ENCODE measurements around the gene GIPC1. TPM values are rescaled to one million over a fixed set of nuclear protein-coding genes. Genes with fewer than 3 reads are reported as not detected.

The GIPC1 gene
- total RNA-seq, 8 experiments from 2014 or later, result 28.7 to 92.0 (median 49.2) TPM

- Histone ChIP-seq H3K4me3 (no peak overlapping the region), H3K4me1 (replicated peaks in 1 of 2) (peaks cover 0 to 7% of the 10 kb centered on the region in 2 donors), H3K27ac (no peak overlapping the region)
- in situ Hi-C loops (cut with MboI; ENCODE audit: low pct_unique_long_range_greater_than_20kb in 2 of 9, low sequenced_read_pairs in 9 of 9, unreplicated experiment in 9 of 9), result no loop called here
- 84 to 100% (median 100%) methylated on average over 1 to 5 of the region's 14 CpGs; no CpG with 5 or more reads in 5 of the 10 experiments for WGBS, 10 experiments
- peak in 2 of 8 experiments; percentile 12 to 30 for ATAC-seq (replicated peaks in 6 of 8)
Measured at GRCh38 chr19:14443632-14444216, 52.2 kb downstream of the GIPC1 start.

GRCh38 chr19:14442891-14443631 lies 52.9 kb downstream of the GIPC1 start:
- in situ Hi-C loops (cut with MboI; ENCODE audit: low pct_unique_long_range_greater_than_20kb in 2 of 9, low sequenced_read_pairs in 9 of 9, unreplicated experiment in 9 of 9), result no loop called here
- peak in 1 of 8 experiments; percentile 7 for ATAC-seq (replicated peaks in 6 of 8)
- 85 to 100% (median 96%) methylated on average over 2 to 4 of the region's 16 CpGs; no CpG with 5 or more reads in 5 of the 10 experiments for WGBS, 10 experiments
- Histone ChIP-seq H3K4me1 (replicated peaks in 1 of 2) (peaks cover 0 to 7% of the 10 kb centered on the region in 2 donors), H3K4me3 (no peak overlapping the region), H3K27ac (no peak overlapping the region)

- Histone ChIP-seq H3K4me3 (no peak overlapping the region), H3K27ac (no peak overlapping the region), H3K4me1 (replicated peaks in 1 of 2) (peaks cover 0 to 7% of the 10 kb centered on the region in 2 donors)
- in situ Hi-C loops (cut with MboI; ENCODE audit: low pct_unique_long_range_greater_than_20kb in 2 of 9, low sequenced_read_pairs in 9 of 9, unreplicated experiment in 9 of 9), result no loop called here
- ATAC-seq (replicated peaks in 6 of 8), result peak in 4 of 8 experiments; percentile 11 to 57 (median 32)
- WGBS, 10 experiments, result 73 to 100% (median 95%) methylated on average over 2 to 5 of the region's 34 CpGs; no CpG with 5 or more reads in 4 of the 10 experiments
Measured at GRCh38 chr19:14441041-14441938, 54.6 kb downstream of the GIPC1 start.

GRCh38 chr19:14440049-14440448 lies 55.9 kb downstream of the GIPC1 start:
- peaks cover 0 to 7% of the 10 kb centered on the region in 2 donors for H3K4me1 ChIP-seq (replicated peaks in 1 of 2)
- H3K4me3 ChIP-seq, result no peak overlapping the region
- WGBS, 10 experiments, result 20 to 40% methylated on average over 1 of the region's 9 CpGs; no CpG with 5 or more reads in 8 of the 10 experiments
- H3K27ac ChIP-seq, result no peak overlapping the region
- in situ Hi-C loops (cut with MboI; ENCODE audit: low pct_unique_long_range_greater_than_20kb in 2 of 9, low sequenced_read_pairs in 9 of 9, unreplicated experiment in 9 of 9), result no loop called here
- peak in 3 of 8 experiments; percentile 19 to 20 (median 20) for ATAC-seq (replicated peaks in 6 of 8)

GRCh38 chr19:14439014-14439413 lies 56.9 kb downstream of the GIPC1 start:
- in situ Hi-C loops (cut with MboI; ENCODE audit: low pct_unique_long_range_greater_than_20kb in 2 of 9, low sequenced_read_pairs in 9 of 9, unreplicated experiment in 9 of 9), result no loop called here
- 83 to 100% (median 95%) methylated on average over 1 to 7 of the region's 9 CpGs; no CpG with 5 or more reads in 7 of the 10 experiments for WGBS, 10 experiments
- no peak for ATAC-seq (replicated peaks in 6 of 8)
- no peak overlapping the region for H3K4me3 ChIP-seq
- H3K27ac ChIP-seq, result no peak overlapping the region
- H3K4me1 ChIP-seq (replicated peaks in 1 of 2), result peaks cover 9 to 18% of the 10 kb centered on the region in 2 donors

DNA sequence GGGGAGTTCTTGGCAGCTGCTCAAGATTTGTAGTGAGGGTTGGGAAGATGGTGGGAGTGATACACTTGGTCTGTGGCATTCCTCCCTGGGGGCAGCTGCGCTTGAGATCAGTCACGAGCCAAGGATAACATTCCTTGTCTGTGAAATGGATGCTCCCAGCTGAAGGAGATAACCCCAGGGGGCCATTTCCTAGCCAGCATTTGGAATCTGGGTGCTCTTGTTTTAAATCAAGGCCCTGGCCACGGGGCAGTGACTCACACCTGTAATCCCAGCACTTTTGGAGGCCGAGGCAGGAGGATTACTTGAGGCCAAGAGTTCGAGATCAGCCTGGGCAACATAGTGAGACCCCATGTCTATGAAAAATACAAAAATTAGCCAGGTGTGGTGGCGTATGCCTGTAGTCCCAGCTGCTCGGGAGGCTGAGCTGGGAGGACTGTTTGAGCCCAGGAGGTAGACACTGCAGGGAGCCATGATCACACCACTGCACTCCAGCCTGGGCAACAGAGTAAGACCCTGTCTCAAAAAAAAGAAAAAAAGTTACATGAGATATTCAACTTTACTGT lies 58.3 kb downstream of the GIPC1 start:
- no peak overlapping the region for H3K27ac ChIP-seq
- 90 to 100% (median 100%) methylated on average over 1 to 3 of the region's 7 CpGs; no CpG with 5 or more reads in 3 of the 10 experiments for WGBS, 10 experiments
- in situ Hi-C loops (cut with MboI; ENCODE audit: low pct_unique_long_range_greater_than_20kb in 2 of 9, low sequenced_read_pairs in 9 of 9, unreplicated experiment in 9 of 9), result no loop called here
- ATAC-seq (replicated peaks in 6 of 8), result no peak
- H3K4me1 ChIP-seq (replicated peaks in 1 of 2), result peaks cover 13 to 18% of the 10 kb centered on the region in 2 donors
- H3K4me3 ChIP-seq, result no peak overlapping the region

DNA sequence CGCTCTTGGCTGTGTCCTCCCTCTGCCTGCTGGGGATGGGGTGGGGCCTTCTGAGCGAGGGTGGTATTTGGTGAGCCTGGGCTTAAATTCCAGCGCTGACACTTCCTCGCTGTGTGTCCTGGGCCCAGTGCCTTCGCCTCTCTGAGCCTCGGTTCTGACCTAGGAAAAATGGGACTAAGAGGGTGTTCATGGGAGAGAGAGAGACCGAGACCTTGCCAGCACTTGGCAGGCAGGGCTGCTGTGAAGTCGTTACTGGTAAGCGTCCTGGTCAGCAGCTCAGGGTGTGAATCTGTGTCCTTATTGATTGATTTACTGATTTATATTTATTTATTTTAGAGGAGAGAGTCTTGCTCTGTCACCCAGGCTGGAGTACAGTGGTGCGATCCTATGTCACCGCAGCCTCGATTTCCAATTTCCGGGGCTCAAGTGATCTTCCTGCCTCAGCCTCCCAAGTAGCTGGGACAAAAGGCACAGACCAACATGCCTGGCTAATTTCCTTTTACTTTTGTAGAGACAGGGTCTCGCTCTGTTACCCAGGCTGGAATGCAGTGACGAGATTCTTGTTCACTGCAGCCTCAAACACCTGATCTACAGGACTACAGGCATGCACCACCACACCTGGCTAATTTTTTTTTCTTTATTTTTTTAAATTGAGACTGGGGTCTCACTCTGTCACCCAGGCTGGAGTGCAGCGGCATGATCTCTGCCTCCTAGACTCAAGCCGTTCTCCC lies 60.4 kb downstream of the GIPC1 start:
- WGBS, 10 experiments, result 38 to 100% (median 90%) methylated on average over 2 to 11 of the region's 17 CpGs; no CpG with 5 or more reads in 1 of the 10 experiments
- peak overlapping the region in 1 of 2 donors; percentile 13 for H3K27ac ChIP-seq

DNA sequence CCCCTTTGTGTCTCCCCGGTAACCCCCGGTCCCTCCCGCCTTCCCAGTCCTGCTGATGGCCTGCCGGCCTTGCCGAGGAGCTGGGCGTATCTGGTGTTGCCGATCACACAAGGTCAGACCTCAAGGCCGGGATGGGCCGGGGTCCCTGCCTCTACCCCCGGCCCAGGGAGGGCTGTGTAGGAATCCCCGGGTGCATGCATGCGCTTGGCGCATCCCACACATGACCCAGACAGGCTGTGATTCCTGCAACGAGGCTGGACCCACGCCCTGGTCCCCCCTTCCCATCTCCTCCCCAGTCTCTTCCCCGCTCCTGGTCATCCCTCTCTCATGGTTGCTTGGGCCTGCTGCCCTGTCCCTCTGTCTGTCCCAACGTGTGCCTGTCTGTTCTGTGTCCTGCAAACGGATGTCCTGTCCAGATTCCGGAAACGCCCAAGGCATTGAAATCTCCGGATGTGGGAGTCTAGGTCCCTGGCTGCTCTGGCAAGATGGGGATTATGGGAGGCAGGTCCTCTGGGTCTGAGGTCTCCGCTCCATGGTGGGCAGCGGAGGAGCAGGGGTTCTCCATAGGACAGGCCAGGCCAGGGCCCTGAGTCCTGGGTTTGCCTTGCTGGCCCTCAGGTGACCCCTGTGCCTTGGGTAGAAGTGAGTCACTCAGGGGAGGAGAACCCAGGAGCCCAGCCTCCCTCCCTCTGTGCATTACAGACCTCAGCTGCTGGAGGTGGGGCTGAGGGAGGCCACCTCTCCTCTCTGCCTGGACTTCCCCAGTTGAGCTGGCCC lies 61.2 kb downstream of the GIPC1 start:
- Histone ChIP-seq H3K4me3 (peak overlapping the region in 4 of 5 donors; percentile 60 to 92 (median 74)), H3K4me1 (replicated peaks in 1 of 2) (peaks cover 15% of the 10 kb centered on the region in 2 donors), H3K27ac (peak overlapping the region; percentile 12 to 13)
- in situ Hi-C loops (cut with MboI; ENCODE audit: low pct_unique_long_range_greater_than_20kb in 2 of 9, low sequenced_read_pairs in 9 of 9, unreplicated experiment in 9 of 9), result no loop called here
- peak in 7 of 8 experiments; percentile 9 to 91 (median 40) for ATAC-seq (replicated peaks in 6 of 8)
- WGBS, 10 experiments, result 0 to 30% methylated on average over 1 to 2 of the region's 23 CpGs; no CpG with 5 or more reads in 8 of the 10 experiments

More for the DNA sequence above, 60.4 kb downstream of the GIPC1 start:
- H3K4me3 ChIP-seq, result no peak overlapping the region
- ATAC-seq (replicated peaks in 6 of 8), result no peak
- in situ Hi-C loops (cut with MboI; ENCODE audit: low pct_unique_long_range_greater_than_20kb in 2 of 9, low sequenced_read_pairs in 9 of 9, unreplicated experiment in 9 of 9), result no loop called here
- peaks cover 15 to 18% of the 10 kb centered on the region in 2 donors for H3K4me1 ChIP-seq (replicated peaks in 1 of 2)

GRCh38 chr19:14433554-14434501 lies 62.1 kb downstream of the GIPC1 start:
- in situ Hi-C loops (cut with MboI; ENCODE audit: low pct_unique_long_range_greater_than_20kb in 2 of 9, low sequenced_read_pairs in 9 of 9, unreplicated experiment in 9 of 9), result no loop called here
- ATAC-seq (replicated peaks in 6 of 8), result peak in 6 of 8 experiments; percentile 18 to 52 (median 50)

DNA sequence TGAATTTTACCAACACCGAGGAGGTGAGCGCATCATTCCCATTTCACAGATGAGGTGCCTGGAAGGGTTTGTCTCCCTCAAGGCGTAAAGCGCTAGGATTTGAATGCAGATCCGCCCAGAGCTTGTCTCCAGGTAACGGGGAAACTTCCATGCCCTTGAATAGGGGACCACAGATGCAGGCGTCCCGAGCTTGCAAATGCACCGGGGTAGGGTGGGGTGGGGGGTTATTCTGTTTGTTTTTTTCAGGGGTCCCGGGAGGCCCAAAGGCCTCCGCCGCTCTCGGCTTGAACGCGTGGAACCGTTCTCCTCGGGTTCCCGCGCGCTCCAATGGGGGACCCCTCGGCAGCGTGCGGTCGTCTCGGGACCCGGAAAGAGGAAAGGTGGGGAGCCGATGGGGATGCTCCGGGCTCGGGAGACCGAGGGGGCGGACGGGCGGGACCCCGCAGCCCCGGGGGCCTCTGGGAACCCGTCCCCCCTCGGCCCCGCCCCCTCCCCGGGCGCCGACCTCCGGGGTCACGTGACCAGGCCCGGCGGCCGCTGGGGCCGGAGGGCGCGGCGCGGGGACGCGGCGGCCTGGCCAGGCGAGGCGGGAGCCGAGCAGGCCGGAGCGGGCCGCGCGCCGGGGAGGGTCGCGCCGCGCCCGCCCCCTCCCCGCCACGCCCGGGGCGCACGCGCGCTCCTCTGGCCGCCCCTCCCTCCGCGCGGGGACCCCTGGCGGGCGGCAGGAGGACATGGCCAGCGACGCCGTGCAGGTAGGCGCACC lies 63.0 kb downstream of the GIPC1 start, which contains the start of gene PKN1:
TSS of gene PKN1 (plus strand) at position 516 of the 763 bp plus-strand sequence. CDS start at position 732, 216 bp downstream.
- Histone ChIP-seq H3K4me1 (replicated peaks in 1 of 2) (peaks cover 11 to 15% of the 10 kb centered on the region in 2 donors), H3K4me3 (peak within 1 kb of the TSS; percentile 60 to 92 (median 72)), H3K27ac (peak within 1 kb of the TSS; percentile 63 to 78)
- in situ Hi-C loops (cut with MboI; ENCODE audit: low pct_unique_long_range_greater_than_20kb in 2 of 9, low sequenced_read_pairs in 9 of 9, unreplicated experiment in 9 of 9), result no loop called here
- ATAC-seq (replicated peaks in 6 of 8), result peak; percentile 5 to 90 (median 84)
- 20 to 50% methylated on average over 1 to 2 of the region's 85 CpGs; no CpG with 5 or more reads in 8 of the 10 experiments for WGBS, 10 experiments

More at GRCh38 chr19:14433554-14434501, 62.1 kb downstream of the GIPC1 start:
- Histone ChIP-seq H3K4me3 (peak overlapping the region; percentile 60 to 92 (median 72)), H3K27ac (peak overlapping the region; percentile 63 to 78), H3K4me1 (replicated peaks in 1 of 2) (peaks cover 11 to 15% of the 10 kb centered on the region in 2 donors)
- 0 to 55% (median 41%) methylated on average over 2 to 7 of the region's 52 CpGs; no CpG with 5 or more reads in 7 of the 10 experiments for WGBS, 10 experiments

All from motor neuron (in vitro differentiated cells).